HL-60 (cell line): ENCODE results near the gene PDCD7.

ENCODE experiments used
- DNase-seq, 2 experiments: peaks; one replicate each; pipeline ENCODE4 v3.0.0-alpha.2; 2010 to 2020; ENCODE audit warnings: low read depth in 1 of 2, low spot score in 1 of 2
- H3K27ac ChIP-seq: fragments of 250-450 bp; sonication (Bioruptor Pico); replicated peaks from 2 replicates; pipeline ENCODE4 v1.5.1; 2020; ENCODE audit warnings: mild to moderate bottlenecking, moderate library complexity
- H3K27me3 ChIP-seq: fragments of 250-450 bp; sonication (Bioruptor Pico); 2 replicates; pipeline ENCODE4 v1.5.1; 2021; ENCODE audit warnings: mild to moderate bottlenecking, moderate library complexity; ENCODE audit not compliant: insufficient read depth, poor library complexity, severe bottlenecking
- H3K4me3 ChIP-seq: replicated peaks from 2 replicates; pipeline ENCODE4 v1.5.1; 2011; ENCODE audit warnings: mild to moderate bottlenecking, control low read depth, low read length; ENCODE audit not compliant: insufficient read depth
- CTCF ChIP-seq: IDR thresholded peaks from one replicate; pipeline ENCODE4 v1.5.1; 2011; ENCODE audit warnings: low read length, control low read depth, inconsistent platforms; ENCODE audit not compliant: insufficient read depth
- GABPA ChIP-seq: IDR thresholded peaks from 2 replicates; pipeline ENCODE4 v1.6.1; 2012; ENCODE audit warnings: low read depth
- POLR2AphosphoS5 ChIP-seq: IDR thresholded peaks from 2 replicates; pipeline ENCODE4 v1.6.1; 2012; ENCODE audit warnings: low read depth
- REST ChIP-seq: IDR thresholded peaks from 2 replicates; pipeline ENCODE4 v1.6.1; 2012; ENCODE audit warnings: low read depth; ENCODE audit not compliant: insufficient replicate concordance
- SPI1 ChIP-seq: IDR thresholded peaks from 2 replicates; pipeline ENCODE4 v1.6.1; 2012; ENCODE audit warnings: low read depth, mild to moderate bottlenecking, borderline replicate concordance

PDCD7 gene

DNA sequence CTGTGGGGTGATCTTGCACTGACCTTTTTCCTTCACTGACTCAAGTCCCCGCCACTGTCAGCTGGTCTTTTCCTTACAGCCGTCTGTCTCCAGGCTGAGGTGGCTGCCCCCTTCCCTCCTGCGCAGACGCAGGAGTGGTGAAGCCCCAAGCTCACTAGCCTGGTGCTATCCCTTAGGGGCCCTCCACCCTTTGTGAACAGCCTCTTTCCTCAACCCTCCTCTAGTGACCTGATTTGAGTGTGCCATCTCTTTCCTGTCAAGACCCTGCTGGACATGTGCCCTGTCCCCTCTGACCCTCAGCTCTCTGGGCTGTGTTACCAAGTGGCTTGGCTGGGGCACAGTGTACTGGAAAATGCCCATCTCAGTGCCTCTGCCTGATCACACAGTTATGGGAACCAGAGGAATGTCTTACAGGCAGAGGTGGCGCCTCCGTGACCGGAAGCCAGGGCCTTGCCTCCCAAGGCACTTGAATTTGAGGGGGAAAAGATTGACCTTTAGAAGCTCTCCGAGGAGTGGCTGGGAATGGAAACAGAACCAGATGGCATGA, 48.3 kb downstream of the PDCD7 start:
- DNase-seq: no peak
- no peak overlapping the region for H3K4me3 ChIP-seq
- peaks cover 22% of the 10 kb centered on the region for H3K27me3 ChIP-seq
- no peak for TF ChIP-seq SPI1
- TF ChIP-seq CTCF: no peak
- no peak for TF ChIP-seq REST
- TF ChIP-seq GABPA: no peak
- no peak for TF ChIP-seq POLR2AphosphoS5
- no peak overlapping the region for H3K27ac ChIP-seq

DNA sequence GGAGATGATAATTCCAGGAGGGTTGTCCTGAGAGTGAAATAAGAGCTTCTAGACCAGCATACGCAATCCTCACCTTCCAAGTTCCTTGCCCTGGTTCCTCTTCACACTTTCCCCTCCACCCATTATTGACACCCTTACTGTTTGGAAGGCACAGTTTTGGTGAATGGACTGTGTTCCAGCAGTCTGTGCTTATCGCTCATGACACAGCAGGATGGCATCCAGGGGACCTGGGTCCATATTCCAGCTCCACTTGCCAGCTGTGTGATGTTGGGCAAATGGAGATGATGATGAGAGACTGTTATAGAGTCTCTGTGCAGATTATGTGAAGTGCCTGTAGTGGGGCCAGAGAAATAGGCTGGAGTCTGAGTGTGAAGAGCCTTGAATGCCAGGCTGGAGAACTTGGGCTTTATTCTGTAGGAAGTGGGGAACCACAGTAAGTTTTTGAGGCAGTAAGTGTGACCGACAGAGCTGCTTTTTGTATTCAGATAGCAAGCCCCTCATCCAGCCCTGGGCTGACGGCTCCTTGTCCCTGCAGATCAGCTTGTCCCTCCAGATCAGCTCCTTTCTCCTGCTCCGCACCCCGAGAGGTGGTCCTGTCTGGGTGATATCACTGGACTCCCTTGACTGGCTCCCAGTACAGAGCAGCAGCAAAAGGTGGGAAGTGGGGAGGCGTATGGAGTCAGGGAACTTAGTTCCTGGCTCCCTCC, 49.0 kb downstream of the PDCD7 start:
- Histone ChIP-seq H3K27ac (no peak overlapping the region), H3K4me3 (no peak overlapping the region), H3K27me3 (peaks cover 22% of the 10 kb centered on the region)
- TF ChIP-seq CTCF (no peak), REST (no peak), POLR2AphosphoS5 (no peak), SPI1 (no peak), GABPA (no peak)
- no peak for DNase-seq

DNA sequence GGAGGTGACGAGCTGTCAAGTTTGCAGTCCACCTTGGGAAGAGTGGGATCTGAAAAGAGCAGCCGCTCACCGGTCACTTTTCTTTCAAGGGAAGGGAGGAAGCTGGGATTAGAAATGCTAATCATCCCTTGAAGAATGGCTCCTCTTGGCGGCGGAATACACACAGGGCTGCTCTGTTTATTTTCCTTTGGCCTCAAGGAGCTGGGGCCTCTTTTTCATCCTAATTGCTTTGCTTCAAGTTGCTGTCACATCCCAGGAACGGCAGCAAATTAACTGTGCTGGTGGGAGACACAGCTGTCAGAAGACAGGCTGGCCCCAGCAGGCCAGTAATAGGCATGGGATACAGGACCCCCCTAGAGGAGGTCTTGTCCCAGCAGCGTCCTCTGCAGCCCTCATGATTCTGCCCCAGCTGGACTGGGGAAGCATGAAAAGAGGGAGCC, 50.3 kb downstream of the PDCD7 start:
- no peak for DNase-seq
- Histone ChIP-seq H3K27me3 (peaks cover 22% of the 10 kb centered on the region), H3K4me3 (no peak overlapping the region), H3K27ac (no peak overlapping the region)
- TF ChIP-seq POLR2AphosphoS5: no peak
- TF ChIP-seq SPI1: no peak
- no peak for TF ChIP-seq GABPA
- TF ChIP-seq CTCF: no peak
- TF ChIP-seq REST: no peak
